Neural progenitor cell (in vitro differentiated cells): ENCODE results near the gene RNF144A. TPM values are rescaled to one million over a fixed set of nuclear protein-coding genes. Genes with fewer than 3 reads are reported as not detected.

Experiments
- DNase-seq: peaks from one replicate; pipeline ENCODE4 v3.0.0-alpha.2; 2016; ENCODE audit warnings: low spot score
- H2AFZ ChIP-seq: fragments of 200-600 bp; sonication (generic); replicated peaks from 2 replicates; pipeline ENCODE4 v1.6.1; 2016; ENCODE audit warnings: antibody characterized with exemption
- H3F3A ChIP-seq: fragments of 200-600 bp; sonication (generic); 2 replicates; pipeline ENCODE4 v1.6.1; 2016; ENCODE audit warnings: antibody characterized with exemption, low read depth
- H3K27ac ChIP-seq: fragments of 200-600 bp; sonication (generic); 2 replicates; pipeline ENCODE4 v1.5.1; 2016; ENCODE audit warnings: mild to moderate bottlenecking
- H3K27me3 ChIP-seq: fragments of 200-600 bp; sonication (generic); 2 replicates; pipeline ENCODE4 v1.6.1; 2016; ENCODE audit warnings: mild to moderate bottlenecking, moderate library complexity
- H3K36me3 ChIP-seq: fragments of 200-600 bp; sonication (generic); 2 replicates; pipeline ENCODE4 v1.5.1; 2016
- H3K4me1 ChIP-seq: fragments of 200-600 bp; sonication (generic); 2 replicates; pipeline ENCODE4 v1.6.1; 2016; ENCODE audit warnings: mixed run types
- H3K4me2 ChIP-seq: fragments of 200-600 bp; sonication (generic); 2 replicates; pipeline ENCODE4 v1.6.1; 2016
- H3K4me3 ChIP-seq: fragments of 200-600 bp; sonication (generic); 2 replicates; pipeline ENCODE4 v1.5.1; 2016
- H3K79me2 ChIP-seq: fragments of 200-600 bp; sonication (generic); 2 replicates; pipeline ENCODE4 v1.6.1; 2016; ENCODE audit warnings: low read depth
- H3K9ac ChIP-seq: fragments of 200-600 bp; sonication (generic); 2 replicates; pipeline ENCODE4 v1.6.1; 2016
- H3K9me3 ChIP-seq: fragments of 200-600 bp; sonication (generic); 2 replicates; pipeline ENCODE4 v1.5.1; 2016; ENCODE audit warnings: low read depth
- H4K20me1 ChIP-seq: fragments of 200-600 bp; sonication (generic); 2 replicates; pipeline ENCODE4 v1.6.1; 2016; ENCODE audit warnings: low read depth
- H3K27ac Mint-ChIP-seq: 3 replicates; pipeline ENCODE4 v1.8.0; 2021; ENCODE audit warnings: mixed read lengths
- H3K27me3 Mint-ChIP-seq: 2 replicates; pipeline ENCODE4 v1.8.0; 2022; ENCODE audit warnings: low read depth, mild to moderate bottlenecking, inconsistent platforms, moderate library complexity, mixed read lengths; ENCODE audit not compliant: insufficient read depth
- H3K36me3 Mint-ChIP-seq: 3 replicates; pipeline ENCODE4 v1.8.0; 2021; ENCODE audit warnings: mixed read lengths
- H3K4me1 Mint-ChIP-seq: 3 replicates; pipeline ENCODE4 v1.8.0; 2021; ENCODE audit warnings: mixed read lengths
- H3K4me3 Mint-ChIP-seq: 3 replicates; pipeline ENCODE4 v1.8.0; 2021; ENCODE audit warnings: mild to moderate bottlenecking, moderate library complexity, mixed read lengths
- H3K9me3 Mint-ChIP-seq: 3 replicates; pipeline ENCODE4 v1.8.0; 2020; ENCODE audit warnings: mixed read lengths
- CTCF ChIP-seq: fragments of 200-600 bp; sonication (generic); IDR thresholded peaks from 2 replicates; pipeline ENCODE4 v1.5.1; 2017; ENCODE audit warnings: antibody characterized with exemption, mild to moderate bottlenecking
- EZH2 ChIP-seq: fragments of 200-600 bp; sonication (generic); IDR thresholded peaks from 2 replicates; pipeline ENCODE4 v1.6.1; 2017; ENCODE audit warnings: antibody characterized with exemption, mild to moderate bottlenecking, moderate library complexity
- EZH2phosphoT487 ChIP-seq: fragments of 200-600 bp; sonication (generic); IDR thresholded peaks from 2 replicates; pipeline ENCODE4 v1.6.1; 2017; ENCODE audit warnings: antibody characterized with exemption
- total RNA-seq: library from RNA; depleted of rRNA; stranded (reverse); fragments of >200 nt; gene quantifications from 2 replicates; pipeline ENCODE4 v1.2.3, GENCODE V29; 2015; ENCODE audit warnings: low replicate concordance

The RNF144A gene
- total RNA-seq, 1 donor from 2014 or later = 32.0 TPM

- DNase-seq = peak; percentile 30
- H3K9me3 ChIP-seq = no peaks in the 10 kb centered on the region
- H3K9me3 Mint-ChIP-seq = peaks cover 2% of the 10 kb centered on the region
- H3K4me2 ChIP-seq = no peak overlapping the region
- H3K27me3 Mint-ChIP-seq = peaks cover 5% of the 10 kb centered on the region
- H3K27ac Mint-ChIP-seq = no peak overlapping the region
- H3K36me3 ChIP-seq = no peaks in the 10 kb centered on the region
- H3K9ac ChIP-seq = no peak overlapping the region
- H3K4me1 Mint-ChIP-seq = peaks cover 40% of the 10 kb centered on the region
- H3K4me3 Mint-ChIP-seq = peak overlapping the region; percentile 60
- peaks cover 32% of the 10 kb centered on the region for H3K27me3 ChIP-seq
- H4K20me1 ChIP-seq = peaks cover 52% of the 10 kb centered on the region
- no peak overlapping the region for H3K4me3 ChIP-seq
- TF ChIP-seq EZH2phosphoT487 (no peak), EZH2 (no peak), CTCF (no peak)
- H3K79me2 ChIP-seq = peaks cover 13% of the 10 kb centered on the region
- H3K27ac ChIP-seq = no peak overlapping the region
- H2AFZ ChIP-seq = no peak overlapping the region
- H3K4me1 ChIP-seq = peaks cover 9% of the 10 kb centered on the region
- H3K36me3 Mint-ChIP-seq = peaks cover 23% of the 10 kb centered on the region
- H3F3A ChIP-seq = no peaks in the 10 kb centered on the region
Observed at GRCh38 chr2:6919901-6920742, 2.9 kb downstream of the RNF144A start.

- Mint-ChIP-seq H3K4me1 (peaks cover 44% of the 10 kb centered on the region), H3K4me3 (peak overlapping the region; percentile 60), H3K36me3 (peaks cover 26% of the 10 kb centered on the region), H3K9me3 (peaks cover 2% of the 10 kb centered on the region), H3K27me3 (peaks cover 5% of the 10 kb centered on the region), H3K27ac (no peak overlapping the region)
- TF ChIP-seq CTCF (no peak), EZH2 (no peak), EZH2phosphoT487 (no peak)
- no peaks in the 10 kb centered on the region for H3F3A ChIP-seq
- no peak for DNase-seq
- H2AFZ ChIP-seq = no peak overlapping the region
- H4K20me1 ChIP-seq = peaks cover 57% of the 10 kb centered on the region
- no peak overlapping the region for H3K27ac ChIP-seq
- no peaks in the 10 kb centered on the region for H3K9me3 ChIP-seq
- peaks cover 13% of the 10 kb centered on the region for H3K79me2 ChIP-seq
- H3K4me2 ChIP-seq = no peak overlapping the region
- peaks cover 27% of the 10 kb centered on the region for H3K27me3 ChIP-seq
- no peak overlapping the region for H3K4me3 ChIP-seq
- H3K4me1 ChIP-seq = peaks cover 9% of the 10 kb centered on the region
- H3K36me3 ChIP-seq = no peaks in the 10 kb centered on the region
- no peak overlapping the region for H3K9ac ChIP-seq
Observed at GRCh38 chr2:6920743-6921064, 3.5 kb downstream of the RNF144A start.

- H3K4me2 ChIP-seq = no peak overlapping the region
- no peak for DNase-seq
- no peak overlapping the region for H3K4me3 Mint-ChIP-seq
- peaks cover 13% of the 10 kb centered on the region for H3K79me2 ChIP-seq
- H3K9me3 ChIP-seq = no peaks in the 10 kb centered on the region
- no peaks in the 10 kb centered on the region for H3K36me3 ChIP-seq
- H3K27me3 ChIP-seq = peaks cover 20% of the 10 kb centered on the region
- H3K27ac ChIP-seq = no peak overlapping the region
- no peak overlapping the region for H3K9ac ChIP-seq
- no peak overlapping the region for H2AFZ ChIP-seq
- TF ChIP-seq CTCF (no peak), EZH2phosphoT487 (no peak), EZH2 (no peak)
- H4K20me1 ChIP-seq = peaks cover 63% of the 10 kb centered on the region
- peaks cover 2% of the 10 kb centered on the region for H3K9me3 Mint-ChIP-seq
- H3K4me3 ChIP-seq = no peak overlapping the region
- no peaks in the 10 kb centered on the region for H3F3A ChIP-seq
- H3K4me1 ChIP-seq = peaks cover 9% of the 10 kb centered on the region
- H3K27me3 Mint-ChIP-seq = peaks cover 5% of the 10 kb centered on the region
- peaks cover 49% of the 10 kb centered on the region for H3K4me1 Mint-ChIP-seq
- H3K27ac Mint-ChIP-seq = peak overlapping the region; percentile 31
- peaks cover 31% of the 10 kb centered on the region for H3K36me3 Mint-ChIP-seq
Observed at GRCh38 chr2:6921321-6921922, 4.2 kb downstream of the RNF144A start.
